Activated T-helper 1 cell treated with anti-CD3 and anti-CD28 coated beads, Interleukin-2, amount 50 U/mL, for 16 hours (primary cell): Measurements from ENCODE around the gene BFSP2.
"Not testable (repeated sequence)": the region's sequence is repeated elsewhere in the genome, so short reads cannot be mapped to it uniquely, and the experiment has no call there.

Experiments used
- DNase-seq, 2 donors: peaks; one replicate each; pipeline ENCODE4 v3.0.0-alpha.2; 2020; ENCODE audit warnings: low read depth in 1 of 2, low spot score in 1 of 2

BFSP2 gene

GRCh38 chr3:133512416-133513089, 112.7 kb downstream of the BFSP2 start:
- no peak for DNase-seq

GRCh38 chr3:133514418-133514817, 114.6 kb downstream of the BFSP2 start:
- DNase-seq = no peak

DNA sequence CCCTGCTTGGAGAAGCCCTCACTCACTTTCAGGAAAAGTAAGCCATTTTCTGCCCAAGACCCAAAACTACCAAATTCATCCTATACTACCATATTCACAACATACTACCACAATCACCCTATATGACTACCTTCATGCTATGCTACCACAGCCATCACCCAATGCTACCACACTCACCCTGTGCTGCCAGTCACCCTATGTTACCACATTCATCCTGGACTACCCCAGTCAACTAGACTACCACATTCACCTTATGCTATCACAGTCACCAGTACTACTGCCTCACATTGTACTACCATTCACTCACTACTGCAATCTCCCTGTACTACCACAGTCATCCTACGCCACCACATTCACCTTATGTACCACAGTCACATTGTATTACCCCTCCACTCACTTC, 115.3 kb downstream of the BFSP2 start:
- DNase-seq = no peak

GRCh38 chr3:133520286-133520685, 120.4 kb downstream of the BFSP2 start:
- DNase-seq = no peak

GRCh38 chr3:133520938-133521337, 121.1 kb downstream of the BFSP2 start:
- not testable (repeated sequence) for DNase-seq

- DNase-seq = no peak
Observed at GRCh38 chr3:133521946-133522345, 122.1 kb downstream of the BFSP2 start.

DNA sequence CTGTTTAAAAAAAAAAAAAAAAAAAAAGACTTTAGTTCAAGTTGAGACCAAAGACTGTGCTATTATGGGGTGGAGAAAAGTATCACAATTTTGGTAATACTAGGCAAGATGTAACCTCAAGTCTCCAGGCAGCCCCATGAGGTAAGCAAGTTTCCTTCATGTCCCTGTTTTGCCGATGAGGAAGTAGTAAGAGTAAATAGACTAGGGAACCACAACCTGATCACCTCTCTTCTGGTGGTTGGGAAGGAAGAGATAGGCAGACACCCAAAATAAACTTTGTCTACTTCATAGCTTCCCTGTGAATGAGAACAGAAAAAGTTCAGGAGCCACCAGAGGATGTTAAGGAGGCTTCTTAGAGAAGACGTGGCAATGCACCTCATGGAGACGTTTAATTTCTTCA, 123.9 kb downstream of the BFSP2 start:
- DNase-seq = not testable (repeated sequence)
